GM18511 (cell line): ENCODE measurements around the gene GNPDA1.

Experiments
- ATAC-seq: cut with Tn5 transposase; IDR thresholded peaks from one replicate; pipeline ENCODE4 v1.9.1; 2021; ENCODE audit warnings: mild to moderate bottlenecking, moderate library complexity; ENCODE audit not compliant: unreplicated experiment

GNPDA1 gene

DNA sequence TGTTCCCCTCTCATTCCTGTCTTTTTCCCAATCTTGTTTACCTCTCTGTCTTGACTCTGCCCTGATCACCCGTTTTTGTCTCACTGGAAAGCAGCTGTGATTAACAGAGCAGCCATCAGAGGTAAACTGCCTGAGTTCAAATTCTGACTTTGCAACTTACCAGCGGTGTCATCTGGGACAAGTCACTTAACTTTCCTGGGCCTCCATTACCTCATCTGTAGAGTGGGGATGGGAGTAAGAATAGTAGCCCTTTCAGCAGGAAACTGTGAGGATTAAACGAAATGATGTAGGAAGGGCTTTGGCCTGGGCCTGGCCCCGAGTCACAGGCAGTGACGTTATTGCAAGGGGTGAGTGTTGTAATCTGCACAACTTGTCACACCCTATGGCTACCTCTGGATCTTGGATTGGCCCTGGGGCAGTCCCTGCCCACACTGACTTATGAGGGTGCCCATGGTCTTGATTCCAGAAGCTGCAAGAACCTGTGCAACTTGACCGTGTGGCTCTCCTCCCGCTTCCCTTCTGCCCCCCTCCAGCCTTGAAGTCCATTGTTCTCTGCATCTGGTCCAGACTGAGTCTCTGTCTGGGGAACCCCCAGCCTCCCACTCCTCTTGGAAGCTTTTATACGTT is 54.2 kb downstream of the GNPDA1 start:
- ATAC-seq = no peak

DNA sequence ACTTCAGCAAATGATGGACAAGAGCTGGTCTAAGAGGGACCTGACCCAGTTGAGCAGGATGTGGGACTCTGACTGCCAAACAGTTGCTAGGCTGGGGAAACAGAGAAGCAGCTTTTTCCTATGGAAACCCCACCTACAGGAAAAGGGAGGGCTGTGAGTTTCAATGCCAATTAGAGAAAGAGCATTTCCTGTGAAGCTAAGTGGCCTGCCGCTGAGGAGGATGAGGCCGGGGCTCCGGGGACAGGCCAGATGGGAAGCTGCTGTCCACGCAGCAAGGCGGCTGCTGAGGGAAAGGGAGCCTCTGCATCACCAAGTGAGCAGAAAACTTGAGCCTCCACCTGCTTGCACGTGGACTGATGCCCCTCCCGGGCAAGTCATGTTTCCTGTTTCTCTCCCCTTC is 54.7 kb downstream of the GNPDA1 start, which contains the start of gene PCDH12:
PCDH12 (minus strand) TSS at position 90 of the 400 bp plus-strand sequence. CDS start 351 bp downstream, outside the sequence.
- ATAC-seq = no peak

DNA sequence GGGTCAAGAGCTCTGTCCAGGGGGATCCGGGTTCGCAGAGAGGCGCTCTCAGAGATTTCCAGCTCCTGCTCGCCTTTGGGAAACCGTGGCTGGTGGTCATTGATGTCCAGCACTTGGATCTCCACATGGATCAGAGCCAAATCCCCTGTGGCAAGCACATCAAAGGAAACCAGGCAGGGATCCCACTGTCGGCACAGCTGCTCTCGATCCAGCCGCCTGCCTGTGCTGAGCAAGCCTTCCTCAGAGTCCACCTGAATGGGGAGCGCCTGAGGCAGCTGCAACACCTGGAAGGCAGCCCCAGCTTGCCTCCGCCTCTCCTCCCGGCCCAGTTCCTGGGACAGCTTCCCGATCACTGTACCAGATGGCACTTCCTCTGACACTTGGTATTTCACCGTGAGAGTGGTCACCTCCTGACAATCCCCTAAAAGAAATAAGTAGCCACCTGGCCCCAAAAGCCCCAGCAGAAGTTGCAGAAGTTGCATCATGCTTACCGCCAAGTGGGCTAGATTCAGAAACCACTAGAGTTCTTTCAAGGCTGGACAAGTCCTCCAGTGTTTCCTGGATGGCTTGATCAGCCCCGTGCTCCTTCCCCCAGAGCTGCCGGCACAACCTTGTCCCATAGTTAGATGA is 55.3 kb downstream of the GNPDA1 start:
- no peak for ATAC-seq

- ATAC-seq = no peak
Measured at GRCh38 chr5:141954194-141954593, 58.6 kb downstream of the GNPDA1 start.

DNA sequence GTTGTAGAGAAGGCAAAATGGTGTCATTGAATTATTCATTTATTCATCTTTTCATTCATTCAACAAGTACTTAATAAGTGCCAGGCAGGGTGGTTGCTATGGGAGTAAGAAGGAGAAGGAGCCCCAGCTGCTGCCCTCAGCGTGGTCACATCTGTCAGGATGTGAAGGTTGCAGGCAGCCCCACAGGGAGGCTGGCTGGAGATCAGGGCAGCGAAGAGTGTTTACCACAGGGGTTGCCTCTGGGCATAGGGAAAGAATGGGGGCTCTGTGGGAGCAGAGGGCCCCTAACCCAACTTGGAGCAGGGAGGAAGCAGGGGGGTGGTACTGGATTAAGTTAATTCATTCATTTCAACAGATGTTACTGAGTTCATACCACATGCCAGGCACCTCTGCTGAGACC is 60.8 kb downstream of the GNPDA1 start:
- no peak for ATAC-seq

DNA sequence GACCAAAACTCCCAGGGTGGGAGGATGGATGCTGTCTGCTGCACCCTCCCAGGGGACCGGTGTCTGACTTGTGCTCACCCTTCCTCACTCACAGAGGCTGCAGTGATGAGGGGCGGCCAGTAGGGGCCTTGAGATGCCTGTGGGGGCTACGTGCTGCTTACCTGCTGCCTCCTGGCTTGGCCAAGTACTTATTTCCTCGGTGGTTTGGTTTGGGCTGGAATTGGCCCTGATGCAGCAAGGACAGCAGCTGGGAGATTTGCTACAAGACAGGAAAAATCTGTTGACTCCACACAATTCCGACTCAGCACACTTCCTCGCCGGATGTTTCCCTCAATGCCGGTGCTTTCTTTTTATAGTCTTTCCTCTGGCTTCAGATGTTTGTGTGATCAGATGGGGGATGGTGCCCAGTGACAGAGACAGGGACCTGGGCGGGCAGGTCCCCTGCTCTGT is 61.5 kb downstream of the GNPDA1 start:
- peak; percentile 84 for ATAC-seq
